GM12873 (cell line): ENCODE data around the gene NFATC2.

Experiments used
- CTCF ChIP-seq: IDR thresholded peaks from 2 replicates; pipeline ENCODE4 v1.5.1; 2012; ENCODE audit warnings: low read depth, mild to moderate bottlenecking, moderate library complexity, low read length, control low read depth; ENCODE audit not compliant: insufficient read depth; ENCODE audit errors: missing control alignments

The NFATC2 gene

GRCh38 chr20:51434026-51434425 is 108.5 kb downstream of the NFATC2 start:
- TF ChIP-seq CTCF = no peak

DNA sequence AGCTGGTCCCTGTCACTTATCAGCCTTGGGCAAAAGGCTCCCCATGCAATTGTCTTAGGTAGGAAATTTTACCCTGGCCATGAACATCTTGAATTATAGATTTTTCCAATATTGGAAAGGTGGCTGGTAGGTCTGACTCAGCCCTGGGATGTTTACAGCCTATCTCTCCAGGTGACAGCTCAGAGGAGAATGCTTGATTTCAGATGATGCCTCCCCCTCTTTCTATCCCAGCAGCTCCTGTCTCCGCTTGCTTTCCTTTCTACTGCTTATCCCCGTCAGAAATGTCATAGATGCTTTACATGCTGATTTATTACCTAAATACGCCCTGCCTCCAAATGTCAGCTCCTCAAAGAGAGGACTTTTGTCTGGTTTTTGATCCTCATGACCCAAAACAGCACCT is 109.6 kb downstream of the NFATC2 start:
- TF ChIP-seq CTCF = no peak

GRCh38 chr20:51432251-51432784 is 110.2 kb downstream of the NFATC2 start:
- TF ChIP-seq CTCF = no peak

DNA sequence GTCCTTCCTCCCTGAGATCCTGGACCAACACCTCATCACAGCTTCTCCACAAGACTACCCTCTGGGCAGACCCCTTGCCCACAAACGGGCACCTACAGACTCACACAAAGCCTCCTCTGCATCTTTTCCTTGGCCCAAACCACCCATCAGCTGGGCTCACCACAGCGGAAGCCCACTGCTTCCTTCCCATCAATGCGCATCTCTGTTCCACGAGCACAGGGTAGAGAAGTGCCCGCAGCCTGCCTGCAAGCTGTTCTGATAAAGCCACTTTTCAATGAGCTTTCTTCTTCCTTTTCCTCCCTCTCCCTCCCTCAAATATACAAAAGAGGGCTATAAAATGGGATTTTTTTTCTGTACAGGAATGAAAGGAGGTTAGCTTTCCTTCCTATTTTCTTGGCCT is 111.2 kb downstream of the NFATC2 start:
- no peak for TF ChIP-seq CTCF

- no peak for TF ChIP-seq CTCF
These were observed 112.1 kb downstream of the NFATC2 start for GRCh38 chr20:51430198-51430950.

- no peak for TF ChIP-seq CTCF
These were observed 112.8 kb downstream of the NFATC2 start for GRCh38 chr20:51429696-51430095.

- TF ChIP-seq CTCF = no peak
These were observed 113.4 kb downstream of the NFATC2 start for GRCh38 chr20:51429144-51429482.
